HepG2 (cell line): ENCODE results near the gene CCDC50. TPM values are rescaled to one million over a fixed set of nuclear protein-coding genes. Genes with fewer than 3 reads are reported as not detected.

Experiments used
- ATAC-seq: fragments of 200-7000 bp; cut with Tn5 transposase; 3 replicates; pipeline ENCODE4 v1.9.1; 2020; ENCODE audit warnings: mild to moderate bottlenecking, moderate library complexity
- BruUV-seq: library from RNA; stranded (reverse); fragments of 400-500 nt; replicated peaks from 2 replicates; lab custom pipeline; 2021; lab: Mats Ljungman, UMichigan
- CTCF ChIA-PET: fragments of 300-600 bp; formaldehyde crosslinking; extraction: SDS; loops from one replicate; lab custom pipeline; 2021; ENCODE audit warnings: low total read pairs, inconsistent platforms, low intra/inter-chr PET ratio; lab: Yijun Ruan, JAX
- POLR2A ChIA-PET: fragments of 350-600 bp; sonication (Branson Sonifier 250); formaldehyde crosslinking; loops from one replicate; lab custom pipeline; 2020; ENCODE audit warnings: antibody characterized with exemption, inconsistent platforms; lab: Yijun Ruan, JAX
- DNase-seq: peaks from one replicate; pipeline ENCODE4 v3.0.0-alpha.2; 2015; ENCODE audit warnings: low spot score
- FAIRE-seq: peaks from 3 replicates; lab custom pipeline; 2011; peaks lifted over from hg19 to GRCh38; lab: Jason Lieb, UNC
- H2AFZ ChIP-seq: one replicate; pipeline ENCODE4 v1.6.1; 2011; ENCODE audit warnings: low read length, inconsistent platforms
- H3K27ac ChIP-seq: fragments of 300-600 bp; 3 replicates; pipeline ENCODE4 v1.8.0; 2011; ENCODE audit warnings: mixed run types, mild to moderate bottlenecking, mixed read lengths, low read length, inconsistent platforms; ENCODE audit not compliant: insufficient read depth; ENCODE audit errors: extremely low read length
- H3K27me3 ChIP-seq, 2 experiments: fragments of 200-600 bp in 1 of 2; 2 replicates in 1 of 2; 3 replicates in 1 of 2; pipeline versions ENCODE4 v1.6.0 to v1.8.0; 2011; ENCODE audit warnings: low read length in 2 of 2, mild to moderate bottlenecking in 2 of 2, moderate library complexity in 2 of 2, inconsistent platforms in 1 of 2; ENCODE audit not compliant: insufficient read depth in 2 of 2, control insufficient read depth in 1 of 2
- H3K36me3 ChIP-seq, 2 experiments: fragments of 200-600 bp in 1 of 2; replicated peaks in 1 of 2; 2 replicates in 1 of 2; 3 replicates in 1 of 2; pipeline versions ENCODE4 v1.5.1 to v1.8.0; 2011; ENCODE audit warnings: low read length in 2 of 2, inconsistent platforms in 1 of 2; ENCODE audit not compliant: insufficient read depth in 2 of 2, control insufficient read depth in 1 of 2
- H3K4me1 ChIP-seq: 2 replicates; pipeline ENCODE4 v1.5.1; 2012; ENCODE audit warnings: low read length, inconsistent platforms; ENCODE audit not compliant: insufficient read depth
- H3K4me2 ChIP-seq: 2 replicates; pipeline ENCODE4 v1.6.0; 2011; ENCODE audit warnings: low read depth, low read length, inconsistent platforms
- H3K4me3 ChIP-seq, 3 experiments: fragments of 200-600 bp in 1 of 3; sonication (generic), shearing (Covaris generic) in 1 of 3; replicated peaks in 1 of 3; 2 replicates each; pipeline ENCODE4 v1.5.1; 2011 to 2016; ENCODE audit warnings: low read length in 3 of 3, inconsistent platforms in 2 of 3, low read depth in 2 of 3, mild to moderate bottlenecking in 2 of 3, control low read depth in 1 of 3, mixed read lengths in 1 of 3; ENCODE audit not compliant: insufficient read depth in 1 of 3
- H3K79me2 ChIP-seq: one replicate; pipeline ENCODE4 v1.6.1; 2011; ENCODE audit warnings: low read length, inconsistent platforms; ENCODE audit not compliant: insufficient read depth
- H3K9ac ChIP-seq: 2 replicates; pipeline ENCODE4 v1.6.0; 2011; ENCODE audit warnings: mild to moderate bottlenecking, low read depth, low read length, inconsistent platforms; ENCODE audit not compliant: insufficient read depth
- H3K9me3 ChIP-seq: 2 replicates; pipeline ENCODE4 v1.5.1; 2012; ENCODE audit warnings: mild to moderate bottlenecking, low read length
- H4K20me1 ChIP-seq: 2 replicates; pipeline ENCODE4 v1.6.0; 2011; ENCODE audit warnings: inconsistent platforms, mild to moderate bottlenecking, low read length, moderate library complexity; ENCODE audit not compliant: insufficient read depth
- JUNB ChIP-seq: sonication (generic); formaldehyde crosslinking; IDR thresholded peaks from 2 replicates; pipeline ENCODE4 v1.8.0; 2022; ENCODE audit warnings: missing genetic modification reagents, mild to moderate bottlenecking, borderline replicate concordance
- NCOA1 ChIP-seq: sonication (generic); formaldehyde crosslinking; IDR thresholded peaks from 2 replicates; pipeline ENCODE4 v1.9.0; 2021; ENCODE audit warnings: missing genetic modification reagents
- RARA ChIP-seq: IDR thresholded peaks from 2 replicates; pipeline ENCODE4 v1.6.1; 2016; ENCODE audit warnings: missing genetic modification reagents, missing compliant biosample characterization
- SAFB2 ChIP-seq: sonication (generic); formaldehyde crosslinking; IDR thresholded peaks from 2 replicates; pipeline ENCODE4 v1.5.1; 2020; ENCODE audit warnings: missing genetic modification reagents, low read depth, mild to moderate bottlenecking, borderline replicate concordance
- TCF7L2 ChIP-seq: IDR thresholded peaks from 2 replicates; pipeline ENCODE4 v1.6.1; 2011; ENCODE audit warnings: mild to moderate bottlenecking, low read depth, low read length, moderate library complexity
- ZBTB21 ChIP-seq: sonication (generic); formaldehyde crosslinking; IDR thresholded peaks from 2 replicates; pipeline ENCODE4 v1.4.0; 2020; ENCODE audit warnings: missing genetic modification reagents
- ZFP62 ChIP-seq: sonication (generic); formaldehyde crosslinking; IDR thresholded peaks from 2 replicates; pipeline ENCODE4 v1.4.0; 2020; ENCODE audit warnings: missing genetic modification reagents
- ZNF350 ChIP-seq: sonication (generic); formaldehyde crosslinking; IDR thresholded peaks from 2 replicates; pipeline ENCODE4 v1.4.0; 2020; ENCODE audit warnings: mild to moderate bottlenecking, low read depth, missing genetic modification reagents, borderline replicate concordance
- ZNF737 ChIP-seq: sonication (generic); formaldehyde crosslinking; IDR thresholded peaks from 2 replicates; pipeline ENCODE4 v1.5.0; 2020; ENCODE audit warnings: missing genetic modification reagents, mild to moderate bottlenecking, borderline replicate concordance
- ZNF891 ChIP-seq: sonication (generic); formaldehyde crosslinking; IDR thresholded peaks from 2 replicates; pipeline ENCODE4 v1.5.0; 2020; ENCODE audit warnings: mild to moderate bottlenecking, missing genetic modification reagents
- WGBS: methylation state at CpG from one replicate; pipeline ENCODE4 v1.1.6; 2017; ENCODE audit warnings: low lambda C conversion rate; 5-methylcytosine and 5-hydroxymethylcytosine counted together
- in situ Hi-C: cut with HindIII; loops from 2 replicates; pipeline ENCODE4 v1.10.0; 2017; ENCODE audit warnings: low pct_unique_long_range_greater_than_20kb; ENCODE audit not compliant: extremely low pct_ligation_motif_present
- intact Hi-C: fragments of 100-400 bp; cut with micrococcal nuclease; formaldehyde crosslinking; loops from one replicate; pipeline ENCODE4 v1.10.0; 2022; ENCODE audit not compliant: unreplicated experiment
- polyA plus RNA-seq, 8 experiments: library from polyadenylated mRNA; depleted of rRNA in 3 of 8; stranded (reverse) in 7 of 8; unstranded in 1 of 8; fragments of >200 nt; fragmentation: Illumina TruSeq in 4 of 8; extraction: Trizol in 4 of 8; gene quantifications; 2 replicates each; pipeline versions ENCODE4 v1.2.1 to v1.2.3, GENCODE V29; 2011 to 2016; ENCODE audit warnings: low read depth in 4 of 8, missing spikeins in 1 of 8, mixed read lengths in 1 of 8; ENCODE audit not compliant: insufficient read depth in 1 of 8
- total RNA-seq, 5 experiments: library from RNA; depleted of rRNA; stranded (reverse); fragments of >200 nt; fragmentation: Illumina TruSeq; extraction: Trizol; gene quantifications; 2 replicates each; pipeline ENCODE4 v1.2.3, GENCODE V29; 2016; ENCODE audit warnings: low read depth in 1 of 5
- TF ChIP-seq, protein P1 (sequence below): sonication (generic); formaldehyde crosslinking; IDR thresholded peaks from 2 replicates; pipeline ENCODE4 v1.4.0; 2020; ENCODE audit warnings: mild to moderate bottlenecking, missing genetic modification reagents
- TF ChIP-seq, protein P2 (sequence below): sonication (generic); formaldehyde crosslinking; IDR thresholded peaks from 2 replicates; pipeline ENCODE4 v1.5.1; 2020; ENCODE audit warnings: mild to moderate bottlenecking, missing genetic modification reagents, moderate library complexity
- TF ChIP-seq, protein P3 (sequence below): sonication (generic); formaldehyde crosslinking; IDR thresholded peaks from 2 replicates; pipeline ENCODE4 v1.4.0; 2020; ENCODE audit warnings: missing genetic modification reagents, mild to moderate bottlenecking, borderline replicate concordance

The CCDC50 gene
- total and polyA plus RNA-seq, 2 of the 13 experiments (the other 11 are each of a cell fraction or from before 2014, with no cell fraction given): 47.6 to 66.4 TPM

- peak within 1 kb of the TSS; percentile 89 for H3K4me2 ChIP-seq
- CTCF ChIA-PET: no interaction called here
- H3K9ac ChIP-seq: peak within 1 kb of the TSS; percentile 94
- peak within 1 kb of the TSS; percentile 70 to 89 (median 88) for H3K4me3 ChIP-seq
- peaks cover 55% of the 10 kb centered on the region for H3K79me2 ChIP-seq
- no TSS peak for BruUV-seq
- no peak within 1 kb of the TSS for H2AFZ ChIP-seq
- no peaks in the 10 kb centered on the region for H3K9me3 ChIP-seq
- H4K20me1 ChIP-seq: peaks cover 13% of the 10 kb centered on the region; the same call in 1 of the 2 replicates
- in situ Hi-C loops: no loop called here
- POLR2A ChIA-PET: interaction anchor here (1.5 to 2.1 kb wide), 3 partner anchors 9 to 23 kb away, joined by 3 to 9 read pairs (median 5); no protein-coding TSS in a partner anchor
- H3K27ac ChIP-seq: peak within 1 kb of the TSS; percentile 95
- intact Hi-C loops: loop anchor here (1.0 to 5.0 kb wide), 2 partner anchors 23 to 52 kb away; no protein-coding TSS in a partner anchor
- H3K36me3 ChIP-seq: no peaks in the 10 kb centered on the region
- under 1% methylated on average over 19 of the region's 37 CpGs for WGBS
- no peak for FAIRE-seq
- peaks cover 55% of the 10 kb centered on the region for H3K4me1 ChIP-seq
- no peaks in the 10 kb centered on the region for H3K27me3 ChIP-seq
- peak; percentile 68 for ATAC-seq
- DNase-seq: peak; percentile 29
- TF ChIP-seq ZFP62 (CRISPR knock-in tag) (no peak), ZNF350 (CRISPR knock-in tag) (0 out of 2 replicates have a peak, but pooled peaks have one; percentile 20), ZNF737 (no peak), NCOA1 (no peak), TCF7L2 (no peak), ZBTB21 (CRISPR knock-in tag) (no peak), SAFB2 (0 out of 2 replicates have a peak, but pooled peaks have one; percentile 22), JUNB (CRISPR knock-in tag) (no peak), RARA (CRISPR knock-in tag) (no peak), ZNF891 (CRISPR knock-in tag) (peak; percentile 42; the same call in 1 of the 2 replicates)
- TF ChIP-seq, protein P1, sequence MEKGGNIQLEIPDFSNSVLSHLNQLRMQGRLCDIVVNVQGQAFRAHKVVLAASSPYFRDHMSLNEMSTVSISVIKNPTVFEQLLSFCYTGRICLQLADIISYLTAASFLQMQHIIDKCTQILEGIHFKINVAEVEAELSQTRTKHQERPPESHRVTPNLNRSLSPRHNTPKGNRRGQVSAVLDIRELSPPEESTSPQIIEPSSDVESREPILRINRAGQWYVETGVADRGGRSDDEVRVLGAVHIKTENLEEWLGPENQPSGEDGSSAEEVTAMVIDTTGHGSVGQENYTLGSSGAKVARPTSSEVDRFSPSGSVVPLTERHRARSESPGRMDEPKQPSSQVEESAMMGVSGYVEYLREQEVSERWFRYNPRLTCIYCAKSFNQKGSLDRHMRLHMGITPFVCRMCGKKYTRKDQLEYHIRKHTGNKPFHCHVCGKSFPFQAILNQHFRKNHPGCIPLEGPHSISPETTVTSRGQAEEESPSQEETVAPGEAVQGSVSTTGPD (CRISPR knock-in tag): no peak
- TF ChIP-seq, protein P2, sequence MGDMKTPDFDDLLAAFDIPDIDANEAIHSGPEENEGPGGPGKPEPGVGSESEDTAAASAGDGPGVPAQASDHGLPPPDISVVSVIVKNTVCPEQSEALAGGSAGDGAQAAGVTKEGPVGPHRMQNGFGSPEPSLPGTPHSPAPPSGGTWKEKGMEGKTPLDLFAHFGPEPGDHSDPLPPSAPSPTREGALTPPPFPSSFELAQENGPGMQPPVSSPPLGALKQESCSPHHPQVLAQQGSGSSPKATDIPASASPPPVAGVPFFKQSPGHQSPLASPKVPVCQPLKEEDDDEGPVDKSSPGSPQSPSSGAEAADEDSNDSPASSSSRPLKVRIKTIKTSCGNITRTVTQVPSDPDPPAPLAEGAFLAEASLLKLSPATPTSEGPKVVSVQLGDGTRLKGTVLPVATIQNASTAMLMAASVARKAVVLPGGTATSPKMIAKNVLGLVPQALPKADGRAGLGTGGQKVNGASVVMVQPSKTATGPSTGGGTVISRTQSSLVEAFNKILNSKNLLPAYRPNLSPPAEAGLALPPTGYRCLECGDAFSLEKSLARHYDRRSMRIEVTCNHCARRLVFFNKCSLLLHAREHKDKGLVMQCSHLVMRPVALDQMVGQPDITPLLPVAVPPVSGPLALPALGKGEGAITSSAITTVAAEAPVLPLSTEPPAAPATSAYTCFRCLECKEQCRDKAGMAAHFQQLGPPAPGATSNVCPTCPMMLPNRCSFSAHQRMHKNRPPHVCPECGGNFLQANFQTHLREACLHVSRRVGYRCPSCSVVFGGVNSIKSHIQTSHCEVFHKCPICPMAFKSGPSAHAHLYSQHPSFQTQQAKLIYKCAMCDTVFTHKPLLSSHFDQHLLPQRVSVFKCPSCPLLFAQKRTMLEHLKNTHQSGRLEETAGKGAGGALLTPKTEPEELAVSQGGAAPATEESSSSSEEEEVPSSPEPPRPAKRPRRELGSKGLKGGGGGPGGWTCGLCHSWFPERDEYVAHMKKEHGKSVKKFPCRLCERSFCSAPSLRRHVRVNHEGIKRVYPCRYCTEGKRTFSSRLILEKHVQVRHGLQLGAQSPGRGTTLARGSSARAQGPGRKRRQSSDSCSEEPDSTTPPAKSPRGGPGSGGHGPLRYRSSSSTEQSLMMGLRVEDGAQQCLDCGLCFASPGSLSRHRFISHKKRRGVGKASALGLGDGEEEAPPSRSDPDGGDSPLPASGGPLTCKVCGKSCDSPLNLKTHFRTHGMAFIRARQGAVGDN (CRISPR knock-in tag): 0 out of 2 replicates have a peak, but pooled peaks have one; percentile 1
- TF ChIP-seq, protein P3, sequence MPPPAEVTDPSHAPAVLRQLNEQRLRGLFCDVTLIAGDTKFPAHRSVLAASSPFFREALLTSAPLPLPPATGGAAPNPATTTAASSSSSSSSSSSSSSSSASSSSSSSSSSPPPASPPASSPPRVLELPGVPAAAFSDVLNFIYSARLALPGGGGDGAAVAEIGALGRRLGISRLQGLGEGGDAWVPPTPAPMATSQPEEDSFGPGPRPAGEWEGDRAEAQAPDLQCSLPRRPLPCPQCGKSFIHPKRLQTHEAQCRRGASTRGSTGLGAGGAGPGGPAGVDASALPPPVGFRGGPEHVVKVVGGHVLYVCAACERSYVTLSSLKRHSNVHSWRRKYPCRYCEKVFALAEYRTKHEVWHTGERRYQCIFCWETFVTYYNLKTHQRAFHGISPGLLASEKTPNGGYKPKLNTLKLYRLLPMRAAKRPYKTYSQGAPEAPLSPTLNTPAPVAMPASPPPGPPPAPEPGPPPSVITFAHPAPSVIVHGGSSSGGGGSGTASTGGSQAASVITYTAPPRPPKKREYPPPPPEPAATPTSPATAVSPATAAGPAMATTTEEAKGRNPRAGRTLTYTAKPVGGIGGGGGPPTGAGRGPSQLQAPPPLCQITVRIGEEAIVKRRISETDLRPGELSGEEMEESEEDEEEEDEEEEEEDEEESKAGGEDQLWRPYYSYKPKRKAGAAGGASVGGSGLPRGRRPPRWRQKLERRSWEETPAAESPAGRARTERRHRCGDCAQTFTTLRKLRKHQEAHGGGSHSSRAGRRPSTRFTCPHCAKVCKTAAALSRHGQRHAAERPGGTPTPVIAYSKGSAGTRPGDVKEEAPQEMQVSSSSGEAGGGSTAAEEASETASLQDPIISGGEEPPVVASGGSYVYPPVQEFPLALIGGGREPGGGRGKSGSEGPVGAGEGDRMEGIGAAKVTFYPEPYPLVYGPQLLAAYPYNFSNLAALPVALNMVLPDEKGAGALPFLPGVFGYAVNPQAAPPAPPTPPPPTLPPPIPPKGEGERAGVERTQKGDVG (CRISPR knock-in tag): no peak
Observed at GRCh38 chr3:191329654-191330529, 698 bp downstream of the CCDC50 start, which contains the start of gene UTS2B. Gene UTS2B (minus strand): TSS chr3:191330526. CDS start chr3:191282189, 48,337 bp downstream.
